NCI-H2107 treated with DMSO at 0.1 percent for 48 hours (cell line): Measurements from ENCODE around the gene GON7.
"Not testable (repeated sequence)": the region's sequence is repeated elsewhere in the genome, so short reads cannot be mapped to it uniquely, and the experiment has no call there.

ENCODE experiments used
- DNase-seq: peaks from one replicate; lab custom pipeline; 2025; ENCODE audit not compliant: unreplicated experiment; lab: John Stamatoyannopoulos, UW

GON7 gene

DNA sequence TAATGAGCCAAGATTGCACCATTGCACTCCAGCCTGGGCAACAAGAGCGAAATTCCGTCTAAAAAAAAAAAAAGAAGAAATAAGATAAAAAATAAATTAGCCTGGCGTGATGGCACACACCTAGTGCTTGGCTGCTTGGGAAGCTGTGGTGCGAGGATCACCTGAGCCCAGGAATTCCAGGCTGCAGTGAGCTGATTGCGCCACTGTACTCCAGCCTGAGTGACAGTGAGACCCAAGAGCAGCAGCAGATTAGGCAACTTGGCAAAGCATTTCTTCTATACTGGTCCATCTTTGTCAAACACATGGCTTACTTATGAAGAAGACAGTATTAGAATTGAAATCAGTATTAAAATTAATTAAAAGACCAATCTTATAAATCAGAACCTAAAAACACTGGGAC, 6.3 kb downstream of the GON7 start:
- DNase-seq: no peak

DNA sequence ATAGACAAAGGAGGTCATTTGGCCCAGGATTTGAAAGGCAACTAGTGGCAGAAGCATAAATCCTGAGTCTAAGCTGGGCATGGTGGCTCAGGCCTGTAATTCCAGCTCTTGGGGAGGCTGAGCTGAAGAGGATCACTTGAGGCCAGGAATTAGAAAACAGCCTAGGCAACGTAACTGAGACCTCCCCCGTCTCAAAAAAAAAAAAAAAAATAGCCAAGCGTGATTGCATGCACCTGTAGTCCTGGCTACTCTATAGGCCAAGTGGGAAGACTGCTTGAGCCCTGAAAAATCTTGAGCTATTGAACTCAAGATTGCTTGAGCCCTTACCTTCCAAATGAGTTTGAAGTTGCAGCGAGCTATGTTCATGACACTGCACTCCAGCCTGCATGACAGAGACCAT, 7.8 kb downstream of the GON7 start:
- DNase-seq: no peak

DNA sequence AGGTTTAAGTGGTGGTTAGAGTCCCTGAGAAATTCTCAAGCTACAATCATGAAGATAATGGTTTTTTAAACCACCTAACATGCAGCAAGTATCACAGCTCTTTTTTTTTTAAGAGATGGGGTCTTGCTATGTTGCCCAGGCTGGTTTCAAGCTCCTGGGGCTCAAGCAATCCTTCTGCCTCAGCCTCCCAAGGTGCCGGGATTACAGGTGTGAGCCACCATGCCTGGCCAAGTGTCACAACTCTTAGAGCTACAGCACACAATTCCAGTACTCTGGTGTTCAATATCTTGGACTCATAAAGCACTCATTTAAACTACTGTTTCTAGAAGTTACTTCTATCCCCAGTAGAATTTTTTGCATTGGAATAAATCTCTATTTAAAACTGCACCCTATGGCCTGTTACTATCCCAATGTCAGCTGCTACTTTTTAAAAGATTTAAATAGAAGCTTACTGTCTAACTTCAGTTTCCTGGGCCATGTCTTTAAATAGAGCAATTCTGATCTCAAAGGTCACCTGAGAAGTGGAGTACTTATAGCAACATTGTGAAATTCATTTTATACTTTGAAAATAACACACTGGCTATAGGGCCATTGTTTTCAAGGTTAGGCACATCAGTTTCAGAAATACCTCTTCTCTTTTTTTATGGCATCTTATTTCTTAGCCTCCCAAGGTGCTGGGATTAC, 11.4 kb downstream of the GON7 start:
- DNase-seq: no peak

DNA sequence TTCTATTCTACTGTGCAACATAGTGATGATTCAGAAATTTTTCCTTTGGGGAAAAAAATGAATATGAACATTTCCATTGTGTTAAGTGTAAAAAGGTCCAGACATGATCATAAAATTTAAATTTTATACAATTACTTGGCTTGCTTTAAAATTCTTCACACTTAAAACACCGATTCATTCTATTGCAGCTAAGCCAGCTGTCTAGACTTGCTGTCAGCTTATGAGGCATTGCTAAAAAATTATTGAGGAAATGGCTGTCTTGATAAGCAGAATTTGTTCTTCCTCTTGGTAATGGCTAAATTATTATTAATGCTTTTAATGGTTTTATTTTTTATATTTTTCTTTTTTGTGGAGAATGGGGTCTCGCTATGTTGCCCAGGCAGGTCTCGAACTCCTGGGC, 19.9 kb downstream of the GON7 start:
- no peak for DNase-seq

DNA sequence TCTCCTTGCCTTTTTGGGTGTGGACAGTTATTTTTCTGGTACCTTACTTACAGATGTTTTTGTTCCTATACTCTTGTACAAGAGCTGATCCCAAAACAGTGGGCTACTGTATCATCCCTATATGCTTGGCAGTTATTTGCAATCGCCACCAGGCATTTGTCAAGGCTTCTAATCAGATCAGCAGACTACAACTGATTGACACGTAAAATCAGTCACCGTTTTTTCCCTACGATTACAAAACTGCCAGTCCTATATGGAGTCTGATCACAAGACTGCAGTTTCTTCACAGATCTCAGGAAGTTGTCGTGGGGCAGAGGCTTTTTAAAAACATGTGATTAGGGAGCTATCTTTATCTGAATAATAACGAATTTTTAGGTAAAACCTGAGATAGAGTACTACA, 20.4 kb downstream of the GON7 start:
- no peak for DNase-seq

DNA sequence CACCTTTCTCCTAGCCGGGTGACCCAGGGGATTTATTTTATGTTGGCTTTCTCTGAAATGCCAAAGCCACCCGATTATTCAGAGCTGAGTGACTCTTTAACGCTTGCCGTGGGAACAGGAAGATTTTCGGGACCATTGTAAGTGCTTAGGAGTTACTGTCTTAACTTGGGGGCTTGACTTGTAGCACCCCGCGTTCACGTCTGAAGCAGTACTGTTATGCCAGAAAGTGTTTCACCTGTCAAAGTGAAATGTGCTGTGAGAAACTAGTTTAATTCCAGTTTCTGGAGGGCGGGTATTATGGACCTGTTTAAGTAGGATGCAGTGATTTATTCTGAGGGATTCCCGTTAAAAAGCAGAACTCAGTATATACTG, 21.5 kb downstream of the GON7 start:
- no peak for DNase-seq

DNA sequence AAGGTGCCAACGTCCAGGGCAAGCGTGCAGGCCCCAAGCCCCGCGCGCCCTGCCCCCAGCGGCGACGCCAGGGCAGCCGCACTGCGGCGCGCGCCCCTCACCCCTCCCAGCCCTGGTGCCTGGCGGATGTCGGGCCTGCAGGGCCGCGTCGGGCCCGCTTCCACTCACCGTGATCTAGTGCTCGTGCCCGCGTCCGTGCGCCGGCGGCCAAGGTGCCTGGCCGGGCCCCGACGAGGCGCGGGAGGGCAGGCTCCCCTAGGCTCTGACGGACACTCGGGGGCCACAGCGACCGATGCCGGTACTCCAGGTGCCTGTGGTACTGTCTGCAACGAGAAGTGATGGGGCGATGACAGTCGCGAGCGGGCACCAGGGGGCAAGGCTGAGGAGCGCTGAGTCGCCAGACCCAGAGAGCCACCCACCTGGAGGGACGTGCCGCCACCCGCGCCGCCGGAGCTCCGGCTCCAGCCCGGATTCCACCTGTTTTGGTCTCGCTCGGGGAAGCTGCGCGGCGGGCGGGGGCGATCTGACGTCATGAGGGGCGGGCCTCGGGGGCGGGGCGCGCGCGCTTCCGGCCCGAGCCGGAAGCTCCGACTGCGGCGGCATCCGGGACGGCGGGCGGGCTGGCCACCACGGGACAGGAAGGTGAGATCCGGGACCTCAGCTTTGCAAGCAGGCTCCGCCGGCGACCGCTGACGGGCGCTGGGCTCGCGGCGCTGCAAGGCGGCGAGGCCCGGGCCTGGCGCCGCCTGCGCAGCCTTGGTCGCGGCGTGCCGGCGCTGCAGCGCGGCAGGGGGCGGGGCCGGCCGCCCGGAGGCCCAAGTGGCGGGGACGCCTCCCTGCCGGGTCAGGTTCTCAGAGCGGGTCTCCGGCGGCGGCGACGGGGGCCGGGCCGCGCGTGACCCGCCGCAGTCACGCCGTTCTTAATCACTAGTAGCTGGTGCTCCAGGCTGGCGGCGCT, 22.2 kb downstream of the GON7 start, which contains the start of the genes LYSET and MOAP1:
LYSET (plus strand) TSS at position 927 of the 958 bp plus-strand sequence. CDS start 89 bp downstream, outside the sequence.
MOAP1 (minus strand) TSS at position 507 of the 958 bp plus-strand sequence. CDS start 655 bp downstream, outside the sequence.
- peak; percentile 78 for DNase-seq

DNA sequence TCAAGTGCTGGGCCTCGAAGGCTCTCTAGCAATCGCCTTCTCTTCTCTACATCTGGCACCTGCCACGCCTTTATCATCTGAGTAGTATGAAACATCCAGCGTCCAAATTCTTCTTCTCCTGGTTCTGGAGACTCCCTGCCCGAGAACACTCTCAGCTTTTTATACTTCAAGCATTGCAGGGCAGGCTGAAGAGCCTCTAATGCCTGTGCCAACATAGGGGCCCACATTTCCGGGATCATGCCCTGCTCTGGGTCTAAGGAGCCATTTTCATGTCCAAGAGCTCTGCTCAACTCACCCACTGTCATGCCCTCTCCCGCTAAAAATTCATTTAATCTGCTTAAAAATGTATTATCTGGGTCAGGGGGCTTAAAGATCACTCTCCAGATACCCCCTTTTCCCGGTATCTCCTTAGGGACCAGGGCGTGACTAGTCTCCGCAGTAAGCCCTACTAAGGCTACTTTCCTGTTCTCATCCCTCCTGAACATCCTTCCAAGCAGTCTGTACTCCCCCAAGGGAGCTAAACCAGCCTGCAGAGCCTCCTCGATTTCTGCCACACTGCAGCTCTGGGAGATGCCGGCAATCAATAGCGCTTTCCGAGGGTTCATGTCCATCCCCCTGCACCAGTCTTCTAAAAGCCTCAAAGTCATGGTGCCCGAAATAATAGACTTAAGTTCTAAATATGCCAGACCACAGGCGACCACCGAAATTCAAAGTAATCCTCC, 23.1 kb downstream of the GON7 start:
- no peak for DNase-seq

DNA sequence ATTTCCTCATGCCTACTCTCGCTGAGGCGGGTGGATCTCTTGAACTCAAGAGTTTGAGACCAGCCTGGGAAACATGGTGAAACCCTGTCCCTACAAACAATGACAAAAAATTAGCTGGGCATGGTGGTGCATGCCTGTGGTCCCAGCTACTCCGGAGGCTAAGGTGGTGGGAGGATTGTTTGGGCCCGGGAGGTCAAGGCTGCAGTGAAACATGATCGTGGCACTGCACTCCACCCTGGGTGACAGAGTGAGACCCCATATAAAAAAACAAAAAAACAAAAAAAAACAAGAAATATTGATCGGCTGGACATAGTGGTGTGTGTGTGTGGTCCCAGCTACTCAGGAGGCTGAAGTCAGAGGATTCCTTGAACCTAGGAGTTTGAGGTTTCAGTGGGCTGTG, 31.4 kb downstream of the GON7 start:
- DNase-seq: no peak

DNA sequence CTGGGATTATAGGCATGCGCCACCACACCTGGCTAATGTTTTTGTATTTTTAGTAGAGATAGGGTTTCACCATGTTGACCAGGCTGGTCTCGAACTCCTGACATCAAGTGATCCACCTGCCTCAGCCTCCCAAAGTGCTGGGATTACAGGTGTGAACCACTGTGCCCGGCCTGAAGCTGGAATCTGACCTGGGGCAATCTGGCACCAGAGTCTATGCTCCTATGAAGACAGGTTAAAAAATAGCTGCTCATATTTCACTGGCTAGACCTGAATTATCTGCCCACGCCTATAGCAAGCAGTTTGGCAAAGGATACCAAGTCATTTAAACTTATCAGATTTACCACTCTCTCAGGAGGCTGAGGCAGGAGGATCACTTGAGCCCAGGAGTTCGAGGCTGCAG, 32.1 kb downstream of the GON7 start:
- DNase-seq: not testable (repeated sequence)

DNA sequence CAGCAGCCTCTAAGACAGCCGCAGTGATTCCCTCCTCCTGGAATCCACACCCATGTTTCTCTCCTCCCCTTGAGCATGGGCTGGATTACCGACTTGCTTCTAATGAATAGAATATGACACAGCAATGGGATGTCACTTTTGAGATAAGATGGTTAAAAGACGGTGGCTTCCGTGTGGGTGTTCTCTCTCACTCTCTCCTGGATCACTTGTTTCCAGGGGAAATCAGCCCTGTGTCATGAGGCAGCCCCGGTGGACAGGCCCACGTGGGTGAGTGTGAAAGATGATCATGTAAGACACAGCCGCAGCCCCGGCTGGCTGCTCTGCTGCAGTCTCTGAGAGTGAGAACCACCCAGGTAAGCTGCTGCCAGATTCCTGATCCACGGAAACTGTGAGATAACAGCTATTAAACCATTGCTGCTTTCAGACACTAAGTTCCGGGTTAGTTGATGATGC, 32.9 kb downstream of the GON7 start:
- peak; percentile 25 for DNase-seq

DNA sequence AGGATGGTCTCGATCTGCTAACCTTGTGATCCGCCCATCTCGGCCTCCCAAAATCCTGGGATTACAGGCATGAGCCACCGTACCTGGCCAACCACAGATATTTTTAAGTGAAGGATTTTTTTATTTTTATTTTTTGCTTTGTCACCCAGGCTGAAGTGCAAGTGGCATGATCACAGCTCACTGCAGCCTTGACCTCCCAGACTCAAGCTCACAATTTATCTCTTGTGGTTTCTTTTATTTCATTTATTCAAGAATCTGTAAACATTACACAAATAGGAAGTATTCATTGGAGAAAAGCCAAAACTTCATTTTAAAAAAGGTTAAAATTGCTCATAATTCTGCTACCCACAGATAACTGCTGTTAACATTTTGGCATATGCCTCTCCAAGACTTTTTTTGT, 35.5 kb downstream of the GON7 start:
- no peak for DNase-seq

DNA sequence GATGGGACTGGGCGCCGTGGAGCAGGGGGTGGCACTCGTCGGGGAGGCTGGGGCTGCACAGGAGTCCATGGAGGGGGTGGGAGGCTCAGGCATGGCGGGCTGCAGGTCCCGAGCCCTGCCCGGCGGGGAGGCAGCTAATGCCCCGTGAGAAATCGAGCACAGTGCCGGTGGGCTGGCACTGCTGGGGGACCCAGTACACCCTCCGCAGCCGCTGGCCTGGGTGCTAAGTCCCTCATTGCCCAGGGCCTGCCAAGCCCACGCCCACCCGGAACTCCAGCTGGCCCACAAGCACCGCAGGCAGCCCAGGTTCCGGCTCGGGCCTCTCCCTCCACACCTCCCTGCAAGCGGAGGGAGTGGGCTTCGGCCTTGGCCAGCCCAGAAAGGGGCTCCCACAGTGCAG, 36.7 kb downstream of the GON7 start:
- not testable (repeated sequence) for DNase-seq

DNA sequence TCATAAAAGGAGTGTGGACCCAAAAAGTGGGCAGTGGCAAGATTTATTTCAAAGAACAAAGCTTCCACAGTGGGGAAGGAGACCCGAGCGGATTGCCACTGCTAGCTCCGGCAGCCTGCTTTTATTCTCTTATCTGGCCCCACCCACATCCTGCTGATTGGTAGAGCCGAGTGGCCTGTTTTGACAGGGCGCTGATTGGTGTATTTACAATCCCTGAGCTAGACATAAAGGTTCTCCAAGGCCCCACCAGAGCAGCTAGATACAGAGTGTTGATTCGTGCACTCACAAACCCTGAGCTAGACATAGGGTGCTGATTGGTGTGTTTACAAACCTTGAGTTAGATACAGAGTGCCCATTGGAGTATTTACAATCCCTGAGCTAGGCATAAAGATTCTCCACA, 37.2 kb downstream of the GON7 start:
- not testable (repeated sequence) for DNase-seq

DNA sequence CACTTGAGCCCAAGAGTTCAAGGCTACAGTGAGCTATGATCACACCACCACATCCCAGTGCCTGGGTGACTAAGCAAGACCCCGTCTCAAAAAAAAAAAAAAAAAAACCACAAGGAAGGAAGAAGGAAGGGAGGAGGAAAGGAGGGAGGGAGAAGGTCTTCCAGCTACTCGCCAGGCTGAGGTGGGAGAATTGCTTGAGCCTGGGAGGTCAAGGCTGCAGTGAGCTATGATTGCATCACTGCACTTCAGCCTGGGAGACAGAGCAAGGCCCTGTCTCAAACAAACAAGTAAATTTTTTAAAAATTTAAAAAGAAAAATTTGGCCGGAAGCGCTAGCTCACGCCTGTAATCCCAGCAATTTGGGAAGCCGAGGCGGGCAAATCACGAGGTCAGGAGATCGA, 38.3 kb downstream of the GON7 start:
- not testable (repeated sequence) for DNase-seq

DNA sequence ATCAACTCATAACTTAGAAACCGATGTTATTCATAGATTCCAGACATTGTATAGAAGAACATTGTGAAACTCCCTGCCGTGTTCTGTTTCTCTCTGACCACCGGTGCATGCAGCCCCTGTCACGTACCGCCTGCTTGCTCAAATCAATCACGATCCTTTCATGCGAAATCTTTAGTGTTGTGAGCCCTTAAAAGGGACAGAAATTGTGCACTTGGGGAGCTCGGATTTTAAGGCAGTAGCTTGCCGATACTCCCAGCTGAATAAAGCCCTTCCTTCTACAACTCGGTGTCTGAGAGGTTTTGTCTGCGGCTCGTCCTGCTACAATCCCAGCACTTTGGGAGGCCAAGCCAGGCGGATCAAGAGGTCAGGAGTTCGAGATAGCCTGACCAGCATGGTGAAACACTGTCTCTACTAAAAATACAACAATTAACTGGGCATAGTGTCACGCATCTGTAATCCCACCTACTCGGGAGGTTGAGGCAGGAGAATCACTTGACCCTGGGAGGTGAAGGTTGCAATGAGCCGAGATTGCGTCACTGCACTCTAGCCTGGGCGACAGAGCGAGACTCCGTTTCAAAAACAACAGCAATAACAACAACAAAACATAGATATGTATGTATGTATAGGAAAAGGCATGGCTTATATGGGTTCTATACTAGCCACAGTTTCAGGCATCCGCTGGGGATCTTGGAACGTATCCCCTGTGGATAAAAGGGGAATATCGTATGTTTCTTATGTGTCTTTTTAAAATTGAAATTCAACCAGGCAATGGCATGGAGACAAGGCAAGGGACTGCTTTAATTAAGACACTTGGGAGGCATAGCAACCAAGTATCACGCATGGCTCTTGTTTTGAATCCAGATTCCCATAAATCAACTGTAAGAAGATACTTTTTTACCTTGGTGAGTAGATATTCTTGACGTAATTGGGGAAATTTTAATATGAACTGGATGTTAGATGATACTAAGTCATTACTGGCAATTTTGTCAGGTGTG, 41.3 kb downstream of the GON7 start:
- not testable (repeated sequence) for DNase-seq

DNA sequence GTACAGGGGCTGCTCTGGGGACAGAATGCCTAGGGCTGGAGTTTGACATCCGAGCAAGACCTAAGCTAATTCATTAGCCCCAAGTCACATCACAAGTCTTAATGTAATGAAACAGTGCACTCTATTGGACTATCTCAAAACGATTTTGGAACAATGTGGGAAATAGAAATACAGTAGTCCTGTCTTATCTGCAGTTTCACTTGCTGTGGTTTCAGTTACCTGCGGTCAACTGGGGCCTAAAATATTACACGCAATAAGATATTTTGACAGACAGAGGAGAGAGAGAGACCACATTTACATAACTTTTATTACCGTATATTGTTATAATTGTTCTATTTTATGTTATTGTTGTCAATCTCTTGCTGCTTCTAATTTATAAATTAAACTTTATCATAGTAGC, 43.3 kb downstream of the GON7 start:
- no peak for DNase-seq

DNA sequence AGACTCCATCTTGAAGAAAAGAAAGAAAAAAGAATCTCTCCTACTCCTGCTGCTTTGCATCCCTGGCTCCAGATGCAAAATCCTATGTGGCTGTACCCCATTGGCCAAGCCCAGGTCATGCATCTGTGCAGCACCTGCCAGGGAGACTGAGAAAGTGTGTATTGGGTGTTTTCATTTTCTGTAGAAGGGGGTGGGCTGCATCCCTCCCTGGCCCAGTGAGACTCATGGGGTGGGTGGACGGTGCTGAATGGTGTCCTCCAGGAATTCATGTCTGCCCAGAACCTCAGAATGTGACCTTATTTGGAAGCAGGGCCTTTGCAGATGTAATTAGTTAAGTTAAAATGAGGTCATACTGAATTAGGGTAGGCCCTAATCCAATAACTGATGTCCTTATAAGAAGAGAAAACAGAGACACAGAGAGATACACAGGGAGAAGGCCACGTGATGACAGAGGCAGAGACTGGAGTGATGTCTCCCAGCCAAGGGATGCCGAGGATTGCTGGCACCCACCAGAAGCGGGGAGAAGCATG, 45.4 kb downstream of the GON7 start:
- DNase-seq: no peak

DNA sequence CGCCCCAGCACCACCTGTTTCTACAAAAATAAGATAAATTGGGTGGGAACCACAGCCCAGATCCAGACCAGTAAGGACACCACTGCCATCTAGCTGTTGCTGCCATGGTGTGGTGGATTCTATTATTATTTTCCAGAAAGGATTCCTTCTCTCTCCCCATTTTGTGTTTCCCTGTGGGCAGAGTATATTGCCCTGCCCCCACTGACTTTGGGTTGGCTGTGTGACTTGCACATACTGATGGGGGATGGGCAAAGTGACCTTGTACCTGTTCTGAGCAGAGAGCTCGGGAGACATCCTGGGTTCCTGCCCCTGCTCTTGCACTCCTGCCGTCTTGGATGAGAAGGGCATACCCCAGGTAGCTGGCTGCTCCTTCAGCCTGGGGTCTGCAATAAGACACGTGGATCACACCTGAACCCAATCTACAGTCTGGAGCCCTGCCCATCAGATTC, 46.5 kb downstream of the GON7 start:
- peak; percentile 60 for DNase-seq
